Stimulated activated CD4-positive, alpha-beta T cell treated with anti-CD3 and anti-CD28 coated beads, Interleukin-2, amount 100 ng/mL, for 48 hours (primary cell): ENCODE results near the gene KRT37.
"Not testable (repeated sequence)": the region's sequence is repeated elsewhere in the genome, so short reads cannot be mapped to it uniquely, and the experiment has no call there.

Experiments used
- DNase-seq, 2 donors: peaks; one replicate each; pipeline ENCODE4 v3.0.0-alpha.2; 2020

The KRT37 gene

GRCh38 chr17:41403404-41404023, 20.9 kb downstream of the KRT37 start:
- DNase-seq: no peak

GRCh38 chr17:41402161-41402560, 22.2 kb downstream of the KRT37 start:
- DNase-seq: no peak

DNA sequence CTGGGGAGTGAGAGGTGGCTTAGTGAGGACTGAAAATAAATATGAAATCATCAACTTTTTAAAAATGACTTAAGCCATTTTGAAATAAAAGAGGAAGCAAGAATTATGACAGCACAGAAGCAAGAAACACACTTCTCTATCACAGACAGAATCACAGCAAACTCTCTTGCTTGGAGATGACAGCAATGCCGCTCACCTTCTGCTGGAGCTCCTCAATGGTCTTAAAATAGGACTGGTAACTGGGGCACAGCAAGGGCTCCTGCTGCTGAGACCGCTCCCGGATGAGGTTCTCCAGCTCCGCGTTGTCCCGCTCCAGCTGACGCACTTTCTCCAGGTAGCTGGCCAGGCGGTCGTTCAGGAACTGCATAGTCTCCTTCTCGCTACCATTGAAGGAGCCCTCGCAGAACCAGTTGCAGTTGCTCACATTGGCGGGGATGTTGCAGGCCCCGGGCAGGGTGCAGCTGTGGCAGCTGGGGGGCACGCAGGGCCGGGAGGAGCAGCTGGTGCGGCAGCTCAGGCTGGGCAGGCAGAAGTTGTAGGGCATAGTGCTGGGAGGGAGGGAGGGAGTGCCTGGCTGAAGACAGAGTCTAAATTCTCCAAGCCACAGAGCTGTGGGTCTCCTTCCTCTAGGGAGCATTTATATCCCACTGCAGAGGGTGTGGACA, 27.3 kb downstream of the KRT37 start, which contains the start of gene KRT31:
KRT31 (minus strand) TSS at position 613 of the 665 bp plus-strand sequence; CDS start at position 544, 69 bp downstream.
- no peak for DNase-seq

DNA sequence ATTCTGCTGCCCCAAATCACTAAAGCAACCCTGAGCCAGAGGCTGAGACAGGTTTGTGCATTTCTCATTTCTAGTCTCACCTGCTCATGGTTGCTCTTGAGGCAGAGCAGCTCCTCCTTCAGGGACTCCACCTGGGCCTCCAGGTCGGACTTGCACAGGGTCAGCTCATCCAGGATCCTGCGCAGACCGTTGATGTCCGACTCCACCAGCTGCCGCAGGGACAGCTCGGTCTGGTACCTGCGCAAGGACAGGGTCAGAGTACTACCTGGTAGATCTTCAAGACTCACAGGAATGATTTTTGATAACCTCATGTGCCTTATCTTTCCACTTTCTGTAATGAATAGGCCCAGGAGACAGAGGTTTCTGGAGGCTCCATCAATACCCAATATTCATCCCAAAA, 28.0 kb downstream of the KRT37 start:
- DNase-seq: no peak

GRCh38 chr17:41395611-41396010, 28.8 kb downstream of the KRT37 start:
- no peak for DNase-seq

- DNase-seq: not testable (repeated sequence)
Measured at GRCh38 chr17:41395044-41395443, 29.3 kb downstream of the KRT37 start.

DNA sequence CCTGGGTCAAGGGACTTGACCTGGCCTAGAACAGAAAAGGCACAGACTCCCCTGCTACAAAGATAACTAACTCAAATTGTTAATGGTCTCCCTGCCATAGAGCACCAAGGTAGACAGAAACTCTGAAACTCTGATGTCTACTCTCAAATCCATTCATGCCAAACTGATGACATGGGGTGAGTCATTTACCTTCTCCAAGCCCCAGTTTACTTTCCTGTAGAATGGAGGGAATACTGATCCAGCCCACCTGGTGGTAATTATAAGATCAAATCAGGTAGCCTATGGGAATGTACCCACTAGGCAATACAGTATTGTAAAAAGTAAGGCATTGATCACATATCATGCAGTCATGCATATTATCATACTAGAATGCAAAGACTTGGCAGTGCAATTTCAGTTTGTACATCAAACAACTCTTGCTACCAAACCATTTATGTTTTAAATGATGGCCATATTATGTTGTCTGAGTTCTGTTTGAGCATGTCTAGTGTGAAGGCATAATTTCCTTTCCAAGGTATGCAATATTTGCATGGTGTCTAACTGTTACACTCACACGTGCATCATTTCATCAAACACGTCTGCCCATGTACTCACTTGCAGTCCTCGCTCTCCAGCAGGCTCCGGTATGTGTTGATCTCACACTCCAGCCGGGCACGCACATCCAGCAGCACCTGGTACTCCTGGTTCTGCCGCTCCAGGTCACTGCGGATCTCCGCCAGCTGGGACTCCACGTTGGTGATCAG, 30.0 kb downstream of the KRT37 start:
- no peak for DNase-seq

GRCh38 chr17:41393826-41394225, 30.6 kb downstream of the KRT37 start:
- DNase-seq: no peak

- no peak for DNase-seq
Measured at GRCh38 chr17:41393294-41393693, 31.1 kb downstream of the KRT37 start.

DNA sequence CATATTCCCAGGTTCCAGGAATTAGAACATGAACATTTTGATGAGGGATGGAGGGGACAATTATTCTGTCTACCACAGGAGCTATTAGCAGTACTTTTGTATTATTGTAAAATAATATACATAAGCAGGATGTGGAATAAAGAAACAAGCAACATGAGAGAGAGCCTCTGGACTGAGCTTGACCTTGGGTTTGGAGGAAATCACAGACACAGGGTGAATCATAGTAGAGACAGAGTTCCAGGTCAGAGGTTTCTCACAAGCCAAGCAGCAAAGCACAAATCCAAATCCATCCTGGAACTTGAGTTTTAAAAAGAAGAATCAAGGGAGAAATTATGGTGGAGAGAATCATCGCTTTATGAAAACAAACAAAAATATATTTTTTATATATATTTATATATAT, 32.1 kb downstream of the KRT37 start:
- DNase-seq: no peak

DNA sequence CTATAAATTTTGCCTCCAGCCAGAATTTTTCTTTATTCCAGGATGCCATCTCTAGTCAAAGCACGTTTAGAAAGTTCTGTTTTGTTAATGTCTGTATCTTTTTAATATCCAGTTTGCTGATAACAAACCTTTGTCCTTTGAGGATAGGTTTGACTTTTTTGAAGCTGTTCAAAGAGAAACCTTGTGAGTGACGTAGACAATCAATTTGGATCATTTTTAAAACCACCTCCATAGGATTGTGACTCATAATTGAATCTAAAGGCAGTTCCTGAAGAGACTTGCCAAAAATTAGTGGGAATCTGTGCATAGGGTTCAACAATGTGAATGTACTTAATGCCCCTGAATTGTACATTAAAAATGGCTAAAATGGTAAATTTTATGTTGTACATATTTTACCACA, 32.9 kb downstream of the KRT37 start:
- DNase-seq: no peak

DNA sequence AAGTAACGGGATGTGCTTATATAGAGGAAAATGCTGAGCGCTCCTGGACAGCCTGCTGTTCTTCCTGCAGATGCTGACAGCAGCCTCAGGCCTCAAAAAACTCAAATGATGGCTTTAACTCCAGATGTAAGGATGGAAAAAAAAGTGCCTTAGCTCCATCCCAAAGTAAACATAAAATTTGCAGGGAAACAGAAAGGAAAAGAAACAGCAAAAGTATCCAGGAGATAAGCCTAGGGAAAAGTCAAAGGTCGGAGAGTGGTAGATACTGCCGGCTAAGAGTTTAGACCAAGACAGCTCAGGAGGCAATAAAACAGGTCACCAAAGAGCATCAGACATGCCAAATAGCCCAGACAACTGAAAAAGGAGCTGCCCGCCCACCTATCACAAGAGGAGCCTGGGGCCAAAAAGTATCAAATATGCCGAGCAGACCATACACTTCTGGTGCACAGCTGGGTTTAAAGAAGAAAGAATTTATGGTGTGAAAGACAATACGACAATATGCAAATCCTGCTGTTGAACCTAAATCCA, 33.9 kb downstream of the KRT37 start:
- no peak for DNase-seq

GRCh38 chr17:41387670-41388069, 36.7 kb downstream of the KRT37 start:
- DNase-seq: no peak

- DNase-seq: no peak
Measured at GRCh38 chr17:41386227-41386626, 38.2 kb downstream of the KRT37 start.

- DNase-seq: no peak
Measured at GRCh38 chr17:41383690-41384089, 40.7 kb downstream of the KRT37 start.

GRCh38 chr17:41382394-41382793, 42.0 kb downstream of the KRT37 start:
- no peak for DNase-seq

- DNase-seq: not testable (repeated sequence)
Measured at GRCh38 chr17:41381943-41382342, 42.4 kb downstream of the KRT37 start, which contains the start of gene KRT34. TSS of gene KRT34 (minus strand) at chr17:41382306. CDS start at chr17:41382246, 60 bp downstream.

DNA sequence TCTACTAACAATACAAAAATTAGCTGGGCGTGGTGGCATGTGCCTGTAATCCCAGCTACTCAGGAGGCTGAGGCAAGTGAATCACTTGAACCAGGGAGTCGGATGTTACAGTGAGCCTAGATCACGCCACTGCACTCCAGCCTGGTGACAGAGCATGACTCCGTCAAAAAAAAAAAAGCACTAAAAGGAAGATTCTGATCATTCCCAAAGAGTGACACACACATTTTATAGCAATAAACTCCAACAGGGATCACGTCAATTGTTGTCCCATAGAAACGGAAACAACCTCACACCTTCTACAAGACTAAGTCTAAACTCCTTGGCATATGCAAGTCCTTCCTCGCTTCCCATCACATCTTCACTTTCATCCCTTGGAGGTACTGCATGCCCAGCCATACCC, 44.3 kb downstream of the KRT37 start:
- DNase-seq: not testable (repeated sequence)

DNA sequence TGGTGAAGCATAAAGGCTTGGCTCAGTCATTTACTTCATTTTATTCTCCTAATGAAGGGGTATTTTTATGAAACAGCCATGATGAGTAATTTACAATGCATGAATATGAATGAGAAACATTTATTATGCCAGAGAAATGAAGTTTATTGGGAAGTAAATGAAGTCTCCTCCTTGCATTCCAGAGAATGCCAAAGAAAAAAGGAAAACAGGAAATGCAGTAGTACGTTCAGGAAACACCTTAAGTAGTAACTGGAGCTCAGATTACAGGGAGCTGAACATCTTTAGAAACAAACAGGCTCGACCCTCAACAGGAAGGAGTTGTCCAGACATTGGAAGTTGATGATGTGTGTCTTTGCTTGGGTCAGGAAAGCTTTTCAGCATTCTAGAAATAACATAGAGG, 46.8 kb downstream of the KRT37 start:
- no peak for DNase-seq
